Prostate gland (tissue), 2 donors: ENCODE data around the gene TCAP. TPM values are rescaled to one million over a fixed set of nuclear protein-coding genes. Genes with fewer than 3 reads are reported as not detected.

Experiments used
- DNase-seq: peaks from one replicate; pipeline ENCODE4 v3.0.0-alpha.2; 2019; ENCODE audit warnings: low spot score
- H3K27ac ChIP-seq, 2 donors: fragments of 200-600 bp; sonication (generic); 2 replicates each; pipeline ENCODE4 v1.5.1; 2017 to 2019
- H3K27me3 ChIP-seq: fragments of 200-600 bp; sonication (generic); replicated peaks from 2 replicates; pipeline ENCODE4 v1.5.1; 2019; ENCODE audit not compliant: insufficient read depth
- H3K36me3 ChIP-seq, 2 donors: fragments of 200-600 bp; sonication (generic); 1 replicate in 1 of 2; 2 replicates in 1 of 2; pipeline versions ENCODE4 v1.5.1 to v1.8.1; 2017 to 2019
- H3K4me1 ChIP-seq: fragments of 200-600 bp; sonication (generic); replicated peaks from 2 replicates; pipeline ENCODE4 v1.5.1; 2019
- H3K4me3 ChIP-seq, 2 donors: fragments of 200-600 bp; sonication (generic); 2 replicates each; pipeline ENCODE4 v1.5.1; 2017 to 2019
- H3K9me3 ChIP-seq: fragments of 200-600 bp; sonication (generic); 2 replicates; pipeline ENCODE4 v1.5.1; 2017
- CTCF ChIP-seq, 4 experiments: fragments of 200-600 bp in 2 of 4; fragments of 450-650 bp in 2 of 4; sonication (generic) in 2 of 4; IDR thresholded peaks; 1 replicate in 3 of 4; 2 replicates in 1 of 4; pipeline ENCODE4 v1.5.1; 2016 to 2019; ENCODE audit warnings: antibody characterized with exemption in 4 of 4, mild to moderate bottlenecking in 2 of 4, moderate library complexity in 2 of 4
- POLR2A ChIP-seq: fragments of 450-650 bp; IDR thresholded peaks from one replicate; pipeline ENCODE4 v1.6.1; 2016; ENCODE audit warnings: antibody characterized with exemption, mild to moderate bottlenecking
- POLR2AphosphoS5 ChIP-seq: sonication (generic); formaldehyde crosslinking; IDR thresholded peaks from one replicate; pipeline ENCODE4 v1.6.1; 2017; ENCODE audit warnings: antibody characterized with exemption
- WGBS: methylation state at CpG from one replicate; pipeline ENCODE4 v1.1.5; 2018; 5-methylcytosine and 5-hydroxymethylcytosine counted together
- intact Hi-C: fragments of 100-400 bp; cut with DNase I; formaldehyde crosslinking; loops from one replicate; pipeline ENCODE4 v1.14.2; 2022
- total RNA-seq, 2 donors: library from RNA; depleted of rRNA; stranded (reverse); fragments of >200 nt; gene quantifications; one replicate each; pipeline ENCODE4 v1.1.0, GENCODE V29; 2016

The TCAP gene
- 10 to 100 TPM in 1 of 2 donors, 1 to 10 TPM in 1; 4.3 to 44.3 TPM for total RNA-seq

GRCh38 chr17:39664581-39665561 lies at the start of gene TCAP:
TSS of gene TCAP (plus strand) at chr17:39665349. CDS start at chr17:39665360, 11 bp downstream.
- Histone ChIP-seq H3K27me3 (no peaks in the 10 kb centered on the region), H3K27ac (no peak within 1 kb of the TSS), H3K4me3 (no peak within 1 kb of the TSS), H3K4me1 (peaks cover 13% of the 10 kb centered on the region), H3K9me3 (no peaks in the 10 kb centered on the region), H3K36me3 (no peaks in the 10 kb centered on the region)
- 57% methylated on average over 14 of the region's 15 CpGs for WGBS
- intact Hi-C loops: no loop called here
- TF ChIP-seq POLR2A (no peak), CTCF (IDR thresholded peaks at IDR 0.05) (no peak), POLR2AphosphoS5 (no peak)
- DNase-seq: no peak

- H3K4me3 ChIP-seq: no peak overlapping the region
- H3K27ac ChIP-seq: no peak overlapping the region
- no peak for DNase-seq
- peaks cover 9% of the 10 kb centered on the region for H3K4me1 ChIP-seq
- intact Hi-C loops: no loop called here
- no peaks in the 10 kb centered on the region for H3K36me3 ChIP-seq
- no peaks in the 10 kb centered on the region for H3K27me3 ChIP-seq
- no peaks in the 10 kb centered on the region for H3K9me3 ChIP-seq
- 62% methylated on average over 6 of the region's 6 CpGs for WGBS
- TF ChIP-seq CTCF (IDR thresholded peaks at IDR 0.05): no peak
- no peak for TF ChIP-seq POLR2AphosphoS5
- TF ChIP-seq POLR2A: no peak
Measured at GRCh38 chr17:39615434-39615833, 49.7 kb upstream of the TCAP start.

- Histone ChIP-seq H3K9me3 (no peaks in the 10 kb centered on the region), H3K27ac (no peak overlapping the region), H3K27me3 (no peaks in the 10 kb centered on the region), H3K4me3 (no peak overlapping the region), H3K4me1 (peaks cover 9% of the 10 kb centered on the region), H3K36me3 (no peaks in the 10 kb centered on the region)
- TF ChIP-seq POLR2AphosphoS5: no peak
- no peak for TF ChIP-seq POLR2A
- TF ChIP-seq CTCF (IDR thresholded peaks at IDR 0.05): no peak
- intact Hi-C loops: no loop called here
- no peak for DNase-seq
- WGBS: 79% methylated on average over 3 of the region's 3 CpGs
Measured at GRCh38 chr17:39617100-39617445, 48.1 kb upstream of the TCAP start.

- H3K4me3 ChIP-seq: peak overlapping the region; percentile 44 to 60
- no peaks in the 10 kb centered on the region for H3K27me3 ChIP-seq
- peak; percentile 69 for DNase-seq
- no peaks in the 10 kb centered on the region for H3K9me3 ChIP-seq
- 2% methylated on average over 68 of the region's 79 CpGs for WGBS
- H3K4me1 ChIP-seq: peaks cover 9% of the 10 kb centered on the region
- no peak for TF ChIP-seq POLR2A
- peak; percentile 18 for TF ChIP-seq POLR2AphosphoS5
- peak overlapping the region; percentile 55 to 72 for H3K27ac ChIP-seq
- H3K36me3 ChIP-seq: no peaks in the 10 kb centered on the region
- intact Hi-C loops: no loop called here
Measured at GRCh38 chr17:39617446-39618245, 47.5 kb upstream of the TCAP start.

GRCh38 chr17:39618246-39618913 lies 46.8 kb upstream of the TCAP start:
- WGBS: 3% methylated on average over 33 of the region's 33 CpGs
- H3K4me1 ChIP-seq: peaks cover 9% of the 10 kb centered on the region
- no peak for DNase-seq
- peak overlapping the region; percentile 55 to 72 for H3K27ac ChIP-seq
- no peaks in the 10 kb centered on the region for H3K36me3 ChIP-seq
- intact Hi-C loops: no loop called here
- H3K27me3 ChIP-seq: no peaks in the 10 kb centered on the region
- peak overlapping the region; percentile 44 to 60 for H3K4me3 ChIP-seq
- TF ChIP-seq POLR2A (no peak), CTCF (IDR thresholded peaks at IDR 0.05) (no peak), POLR2AphosphoS5 (no peak)
- H3K9me3 ChIP-seq: no peaks in the 10 kb centered on the region
